Glomerular endothelial cell (primary cell): Measurements from ENCODE around the gene TARP.
"Not testable (repeated sequence)": the region's sequence is repeated elsewhere in the genome, so short reads cannot be mapped to it uniquely, and the experiment has no call there.

Experiments used
- DNase-seq: peaks from one replicate; pipeline ENCODE4 v3.0.0-alpha.2; 2011; ENCODE audit warnings: low read depth, low spot score; ENCODE audit errors: extremely low read depth

Gene TARP

GRCh38 chr7:38299275-38299931, 26.0 kb upstream of the TARP start:
- no peak for DNase-seq

- DNase-seq, result no peak
These were observed 22.8 kb upstream of the TARP start for GRCh38 chr7:38296059-38296857.

- DNase-seq, result no peak
These were observed 21.5 kb upstream of the TARP start for GRCh38 chr7:38294926-38295325.

- DNase-seq, result no peak
These were observed 19.0 kb upstream of the TARP start for GRCh38 chr7:38292442-38292841.

GRCh38 chr7:38291650-38292049, 18.2 kb upstream of the TARP start:
- no peak for DNase-seq

GRCh38 chr7:38291117-38291647, 17.7 kb upstream of the TARP start:
- no peak for DNase-seq

- no peak for DNase-seq
These were observed 11.1 kb upstream of the TARP start for GRCh38 chr7:38284553-38284952.

GRCh38 chr7:38283809-38284208, 10.4 kb upstream of the TARP start:
- DNase-seq, result no peak

GRCh38 chr7:38283107-38283506, 9.7 kb upstream of the TARP start:
- no peak for DNase-seq

- no peak for DNase-seq
These were observed 8.6 kb upstream of the TARP start for GRCh38 chr7:38282081-38282480.

GRCh38 chr7:38281266-38281665, 7.8 kb upstream of the TARP start:
- no peak for DNase-seq

- no peak for DNase-seq
These were observed 7.3 kb upstream of the TARP start for GRCh38 chr7:38280707-38281106.

- no peak for DNase-seq
These were observed 6.6 kb upstream of the TARP start for GRCh38 chr7:38280000-38280399.

GRCh38 chr7:38276096-38276877, 2.9 kb upstream of the TARP start:
- no peak for DNase-seq

- DNase-seq, result no peak
These were observed 1.6 kb upstream of the TARP start for GRCh38 chr7:38274927-38275620.

GRCh38 chr7:38274486-38274885, 1.1 kb upstream of the TARP start:
- no peak for DNase-seq

- DNase-seq, result not testable (repeated sequence)
These were observed 3.0 kb downstream of the TARP start for GRCh38 chr7:38270405-38270804.

- DNase-seq, result not testable (repeated sequence)
These were observed 3.6 kb downstream of the TARP start for GRCh38 chr7:38269704-38270346.

GRCh38 chr7:38265958-38266357, 7.5 kb downstream of the TARP start:
- not testable (repeated sequence) for DNase-seq

GRCh38 chr7:38264602-38265001, 8.8 kb downstream of the TARP start:
- not testable (repeated sequence) for DNase-seq
